Bone marrow (tissue), 2 donors: Measurements from ENCODE around the gene RPL7A.

Experiments used
- DNase-seq, 2 donors: peaks; one replicate each; lab custom pipeline; 2025; lab: John Stamatoyannopoulos, UW

Gene RPL7A

GRCh38 chr9:133348718-133349573, 928 bp downstream of the RPL7A start:
- no peak for DNase-seq

DNA sequence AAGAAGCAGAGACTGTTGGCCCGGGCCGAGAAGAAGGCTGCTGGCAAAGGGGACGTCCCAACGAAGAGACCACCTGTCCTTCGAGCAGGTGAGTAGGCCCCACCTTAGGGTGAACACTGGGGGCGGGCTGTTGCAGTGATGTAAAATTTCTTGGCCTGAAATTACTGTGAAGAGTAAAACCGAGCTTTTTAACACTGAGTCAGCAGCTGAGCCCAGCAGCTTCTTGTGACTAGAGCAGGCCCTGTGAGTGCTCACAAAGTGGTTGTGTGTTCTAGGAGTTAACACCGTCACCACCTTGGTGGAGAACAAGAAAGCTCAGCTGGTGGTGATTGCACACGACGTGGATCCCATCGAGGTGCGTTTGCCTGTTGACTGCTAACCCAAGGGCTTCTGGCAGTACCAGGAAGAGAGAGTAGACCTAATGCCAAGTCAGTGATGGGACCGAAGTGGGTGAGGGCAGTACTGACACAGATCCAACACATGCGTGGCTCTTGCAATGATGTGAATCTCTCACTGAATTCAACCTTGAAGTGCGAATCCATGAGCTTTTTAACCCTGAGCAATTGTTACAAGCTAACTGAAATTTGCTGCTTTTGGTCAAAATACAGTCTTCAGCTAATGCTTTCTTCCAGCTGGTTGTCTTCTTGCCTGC, 2.1 kb downstream of the RPL7A start:
- no peak for DNase-seq

DNA sequence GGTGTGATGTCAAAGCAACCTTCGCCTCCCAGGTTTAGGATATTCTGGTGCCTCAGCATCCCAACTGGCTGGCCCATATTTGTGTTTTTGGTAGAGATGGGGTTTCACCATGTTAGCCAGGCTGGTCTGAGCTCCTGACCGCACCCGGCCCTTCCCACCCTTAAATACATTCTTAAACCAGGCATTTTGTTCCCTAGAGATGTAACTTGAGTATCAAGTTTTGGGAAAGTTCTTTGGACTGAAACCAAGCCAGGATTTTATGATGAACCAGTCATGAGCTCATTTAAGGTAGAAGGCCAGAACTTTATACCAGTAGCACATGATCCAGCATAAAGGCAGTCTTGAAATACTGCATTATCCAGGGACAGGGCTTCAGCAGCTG, 3.5 kb downstream of the RPL7A start:
- DNase-seq, result no peak

DNA sequence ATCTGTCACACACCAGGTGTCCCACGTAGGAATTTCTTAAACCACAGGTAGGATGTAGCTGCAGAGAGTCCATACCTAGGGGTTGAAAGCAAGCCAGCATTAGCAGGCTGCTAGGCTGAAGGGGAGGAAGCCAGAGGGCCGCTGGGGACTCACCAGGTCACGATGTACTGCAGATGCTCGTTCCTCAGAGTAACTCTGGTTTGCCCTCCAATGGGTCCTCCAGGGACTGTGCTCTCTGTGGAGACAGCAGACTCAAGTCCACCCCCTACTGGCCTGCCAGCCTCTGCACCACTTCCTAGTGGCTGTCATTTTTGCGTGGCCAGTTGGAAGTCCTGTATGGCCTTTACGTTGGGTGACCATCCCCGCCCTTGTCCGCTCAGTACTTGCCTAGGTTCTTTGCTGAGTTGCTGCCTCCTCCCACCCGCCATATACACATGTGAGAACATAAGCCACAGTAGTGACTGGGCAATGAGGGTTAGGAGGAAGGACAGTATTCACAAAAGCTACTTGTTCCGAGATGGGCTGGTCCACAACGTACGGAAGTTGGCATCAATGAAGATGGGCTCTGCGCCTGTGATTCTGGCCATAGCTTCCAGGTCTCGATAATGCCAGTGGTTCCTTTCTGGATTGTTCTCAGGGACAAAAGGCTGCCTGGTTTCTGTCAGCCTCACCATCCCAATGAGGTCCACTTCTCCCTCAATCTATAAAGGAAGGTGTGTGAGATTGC, 4.1 kb downstream of the RPL7A start:
- no peak for DNase-seq

- DNase-seq, result no peak
These were observed 4.8 kb downstream of the RPL7A start for GRCh38 chr9:133352635-133353340.

DNA sequence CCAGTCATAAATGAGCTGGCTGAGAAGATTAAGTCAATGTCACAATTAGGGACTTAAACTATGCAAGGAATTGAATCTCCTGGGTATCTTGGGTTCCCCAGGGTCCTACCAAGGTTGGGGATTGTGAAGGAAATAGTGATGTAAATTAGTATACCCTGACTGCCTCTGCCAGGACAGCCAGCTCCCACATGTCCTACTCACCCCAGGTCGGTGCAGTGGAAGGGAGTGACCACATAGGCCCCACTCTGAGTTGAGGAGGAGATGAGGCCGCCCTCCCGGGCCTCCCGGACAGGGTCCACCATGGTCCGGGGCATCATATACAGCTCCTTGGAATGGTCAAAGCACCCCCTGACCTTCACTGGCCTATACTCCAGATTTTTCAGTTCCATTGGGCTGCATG, 5.5 kb downstream of the RPL7A start:
- DNase-seq, result no peak

DNA sequence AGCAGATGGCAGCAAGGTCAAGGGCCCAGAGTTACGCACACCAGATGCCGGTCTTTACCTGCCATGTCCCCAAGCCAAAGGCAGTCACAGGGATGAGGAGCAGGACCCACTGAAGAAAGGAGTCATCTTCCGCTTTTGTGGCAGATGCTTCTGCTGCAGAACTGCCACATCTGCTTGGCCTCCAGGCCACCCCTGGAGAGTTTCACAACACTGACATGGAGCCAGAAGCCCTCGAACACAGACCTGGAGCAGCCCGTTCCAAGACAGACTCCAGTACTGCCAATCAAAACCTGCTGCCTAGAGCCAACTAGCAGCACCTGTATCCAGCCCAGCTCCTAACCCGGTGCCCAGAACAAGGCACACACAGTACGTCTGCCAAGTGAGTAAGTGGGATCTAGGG, 6.7 kb downstream of the RPL7A start:
- DNase-seq, result no peak

GRCh38 chr9:133355881-133356357, 7.9 kb downstream of the RPL7A start:
- no peak for DNase-seq

- peak in 1 of 2 donors; percentile 37 for DNase-seq
These were observed 8.5 kb downstream of the RPL7A start, which contains the start of the genes SURF1 and SURF2 for GRCh38 chr9:133356391-133357091. Gene SURF1 (minus strand): TSS chr9:133356487. CDS start chr9:133356453, 34 bp downstream. Gene SURF2 (plus strand): TSS chr9:133356550. CDS start chr9:133356593, 43 bp downstream.

DNA sequence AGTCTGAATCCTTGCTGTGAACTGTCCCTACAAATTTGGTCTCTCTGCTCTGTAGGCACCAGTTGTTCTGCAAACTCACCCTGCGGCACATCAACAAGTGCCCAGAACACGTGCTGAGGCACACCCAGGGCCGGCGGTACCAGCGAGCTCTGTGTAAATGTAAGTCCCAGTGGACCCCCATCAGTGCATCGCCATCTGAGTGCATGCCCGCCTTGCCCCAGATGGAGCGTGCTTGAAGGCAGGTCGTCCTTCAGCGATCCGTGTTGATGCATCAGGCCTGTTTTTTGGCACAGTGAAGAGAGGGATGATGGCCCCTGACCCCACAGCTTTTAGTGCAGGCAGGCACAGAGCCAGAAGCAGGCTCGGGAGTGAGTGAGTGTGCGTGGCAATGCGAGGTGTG, 9.6 kb downstream of the RPL7A start:
- DNase-seq, result no peak

- DNase-seq, result no peak
These were observed 11.6 kb downstream of the RPL7A start for GRCh38 chr9:133359399-133360175.

DNA sequence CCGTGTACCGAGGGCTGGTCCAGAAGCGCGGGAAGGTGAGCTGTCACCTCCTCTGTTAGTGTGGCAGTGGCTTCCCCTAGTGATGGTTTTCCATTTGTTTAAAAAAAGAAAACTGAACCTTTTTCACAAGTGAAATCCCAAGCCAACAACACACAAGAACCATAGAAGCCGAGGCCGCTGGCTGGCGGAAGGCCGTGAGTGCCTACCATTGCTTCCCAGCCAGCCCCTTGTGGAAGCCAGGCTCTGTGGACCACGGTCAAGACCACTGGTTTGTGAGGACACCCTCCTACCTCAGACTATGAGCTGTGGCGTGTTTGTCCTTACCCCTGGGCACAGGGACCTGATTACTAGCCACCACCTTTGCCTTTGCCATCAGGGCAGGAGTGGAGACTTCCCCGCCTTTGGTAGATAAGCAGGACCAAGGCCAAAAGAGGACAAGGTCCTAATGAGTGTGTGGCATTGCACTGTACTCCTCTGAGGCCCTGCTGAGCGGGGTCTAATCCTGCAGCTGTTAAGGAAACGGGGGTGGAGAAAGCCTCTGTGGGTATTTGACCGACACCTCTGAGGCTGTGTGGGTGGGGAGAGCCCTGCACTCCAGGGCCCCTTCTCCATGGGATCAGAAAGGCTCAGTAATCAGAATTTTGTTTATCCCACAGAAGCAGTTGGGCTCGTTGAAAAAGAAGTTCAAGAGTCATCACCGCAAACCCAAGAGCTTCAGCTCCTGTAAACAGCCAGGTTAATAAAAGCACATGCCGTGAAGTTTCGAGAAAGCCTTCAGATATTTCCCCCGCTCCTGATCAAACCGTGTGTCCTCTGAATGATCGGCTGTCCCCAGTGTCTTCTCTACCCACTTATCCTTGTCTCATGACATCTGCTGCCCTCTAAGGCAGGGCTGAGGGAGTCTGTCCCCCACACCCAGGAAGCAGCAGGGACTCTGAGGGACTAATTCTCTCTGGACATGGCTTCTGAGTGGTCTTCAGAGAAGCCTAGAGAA, 12.7 kb downstream of the RPL7A start:
- no peak for DNase-seq

DNA sequence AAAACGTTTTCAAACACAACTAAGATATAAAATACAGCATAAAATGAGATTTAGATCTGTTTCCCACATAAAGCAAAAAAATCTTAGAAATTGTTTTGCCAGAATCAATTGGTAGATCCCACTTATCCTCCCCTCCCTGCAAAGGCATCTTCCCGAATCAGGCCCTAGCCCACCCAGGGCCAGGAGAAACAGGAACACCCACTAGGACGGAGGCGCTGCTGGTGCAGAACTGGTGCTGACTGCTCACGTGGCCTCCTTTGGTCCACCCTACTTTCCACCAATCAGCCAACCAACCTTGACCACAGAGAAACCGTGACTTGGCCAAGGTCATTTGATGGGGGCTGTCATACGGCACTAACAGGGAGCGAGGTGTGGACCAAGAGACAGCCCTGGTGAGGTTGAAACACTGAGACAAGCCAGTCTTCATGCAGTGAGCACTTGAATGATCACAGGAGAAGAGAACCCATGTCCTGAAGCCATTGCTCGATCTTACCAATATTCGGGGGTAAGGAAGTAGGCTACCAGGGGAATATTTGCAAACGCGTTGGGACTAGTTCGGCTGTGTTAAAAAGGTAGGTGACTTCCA, 13.6 kb downstream of the RPL7A start:
- DNase-seq, result no peak

DNA sequence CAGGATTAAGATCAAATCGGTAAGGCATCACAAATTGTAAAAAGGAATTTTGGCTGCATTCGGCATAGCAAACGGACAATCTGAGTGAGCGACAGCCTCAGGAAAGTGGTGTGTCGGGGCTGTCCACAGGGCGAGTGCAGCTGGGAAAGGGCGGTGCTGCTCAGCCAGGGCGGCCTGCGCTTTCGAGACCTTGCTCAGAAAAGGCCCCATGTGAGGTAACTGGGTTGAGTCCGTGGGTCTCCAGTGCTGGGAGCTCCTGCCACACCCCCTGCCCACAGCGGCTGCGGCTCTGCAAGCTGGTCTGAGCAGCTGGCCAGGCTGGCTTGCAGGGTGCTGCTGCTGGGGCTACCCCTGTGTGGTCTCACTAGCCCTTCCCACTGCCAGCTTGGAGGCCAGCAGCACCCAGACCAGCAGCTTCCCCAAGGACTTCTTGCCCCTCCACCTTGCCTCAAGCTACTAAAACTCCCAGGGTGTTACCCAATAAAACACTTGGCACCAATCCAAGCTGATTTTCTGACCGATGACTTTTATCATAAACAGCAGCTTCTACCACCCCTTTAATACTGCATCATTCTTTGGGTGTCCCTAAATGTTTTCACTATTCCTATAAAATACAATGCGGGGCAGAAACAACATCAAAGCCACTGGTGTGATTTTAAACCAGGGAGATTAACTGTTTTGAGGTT, 14.5 kb downstream of the RPL7A start:
- no peak for DNase-seq

- no peak for DNase-seq
These were observed 18.4 kb downstream of the RPL7A start for GRCh38 chr9:133366435-133366834.

DNA sequence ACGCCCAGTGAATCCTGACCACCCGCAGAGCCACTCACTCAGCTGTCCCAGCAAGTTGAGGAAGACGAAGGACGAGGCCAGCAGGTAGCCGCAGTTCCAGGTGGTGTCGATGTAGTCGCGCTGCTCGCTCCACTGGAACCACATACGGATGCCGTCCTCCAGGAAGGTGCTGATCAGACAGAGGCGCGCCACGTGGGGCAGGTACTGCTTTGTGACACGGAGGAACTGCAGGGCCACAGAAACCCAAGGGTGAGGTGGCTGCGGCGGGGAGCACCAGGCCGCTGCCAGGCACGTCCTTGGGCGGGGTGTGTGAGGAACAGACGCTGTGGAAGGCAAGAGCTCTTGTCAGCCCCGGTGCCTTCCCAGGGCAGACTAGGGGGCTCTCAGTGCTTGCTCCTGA, 19.2 kb downstream of the RPL7A start:
- DNase-seq, result no peak

- no peak for DNase-seq
These were observed 19.8 kb downstream of the RPL7A start for GRCh38 chr9:133367778-133368177.

GRCh38 chr9:133368249-133368881, 20.3 kb downstream of the RPL7A start:
- no peak for DNase-seq
